ENCODE measurements around the gene AFG3L2. TPM values are rescaled to one million over a fixed set of nuclear protein-coding genes. Genes with fewer than 3 reads are reported as not detected.
A peak's percentile ranks its signal among the peaks of the same experiment; 100 is the strongest.

Gene AFG3L2
- total and polyA plus RNA-seq, 2 of the 8 experiments (the other 6 are each of a cell fraction or from before 2014, with no cell fraction given), result 29.7 to 84.8 TPM

GRCh38 chr18:12408247-12408869, 31.3 kb upstream of the AFG3L2 start:
- no peak overlapping the region for H3K27ac ChIP-seq (ENCODE audit: low read depth, low read length)
- no peaks in the 10 kb centered on the region for H3K36me3 ChIP-seq (ENCODE audit: control insufficient read depth in 2 of 4, insufficient read depth in 4 of 4, low read length in 3 of 4)
- 0 out of 2 replicates have a peak overlapping the region, but pooled peaks have one; percentile 72 for H2BK20ac ChIP-seq (ENCODE audit: low read length)
- H2BK5ac ChIP-seq (ENCODE audit: low read depth, low read length), result no peak overlapping the region
- H3K56ac ChIP-seq (replicated peaks; ENCODE audit: insufficient read length, low read depth, low read length), result no peak overlapping the region
- 0 out of 2 replicates have a peak, but pooled peaks cover 2% of the 10 kb centered on the region for H3K79me1 ChIP-seq (ENCODE audit: low read depth, low read length)
- peak overlapping the region; percentile 81 for H4K8ac ChIP-seq (ENCODE audit: extremely low read depth, insufficient read depth, low read length)
- H3K18ac ChIP-seq (ENCODE audit: extremely low read depth, low read length), result no peak overlapping the region; the same call in 1 of the 2 replicates
- H3K9ac ChIP-seq (replicated peaks in 1 of 4; ENCODE audit: extremely low read depth in 1 of 4, low read depth in 3 of 4, low read length in 3 of 4), result peak overlapping the region in 3 of 4 experiments; percentile 21 to 83 (median 72); a peak in 4 of 7 replicates
- POLR2A ChIA-PET (ENCODE audit: partially characterized antibody), result interaction anchor here (0.7 to 3.1 kb wide), 11 partner anchors 9 to 540 kb away, joined by 3 to 11 read pairs (median 6); partner anchors contain the start of genes AFG3L2 and SPIRE1
- no peak overlapping the region for H4K5ac ChIP-seq (ENCODE audit: insufficient read length, low read depth, low read length)
- no peak overlapping the region for H2BK120ac ChIP-seq (replicated peaks; ENCODE audit: low read depth, low read length)
- H4K91ac ChIP-seq (replicated peaks; ENCODE audit: insufficient read length, low read length), result no peak overlapping the region
- H2AFZ ChIP-seq (ENCODE audit: low read length), result 0 out of 2 replicates have a peak overlapping the region, but pooled peaks have one; percentile 42
- no peak overlapping the region for H3K4ac ChIP-seq (replicated peaks; ENCODE audit: insufficient read length, low read depth, low read length)
- H4K20me1 ChIP-seq (replicated peaks in 1 of 2; ENCODE audit: control insufficient read depth in 1 of 2, insufficient read depth in 2 of 2, low read length in 2 of 2), result no peaks in the 10 kb centered on the region
- peaks cover 0 to 8% (median 2%) of the 10 kb centered on the region in 4 experiments; a peak in 5 of 7 replicates for H3K4me1 ChIP-seq (replicated peaks in 1 of 4; ENCODE audit: control insufficient read depth in 3 of 4, insufficient read depth in 4 of 4, low read length in 3 of 4)
- H3K23me2 ChIP-seq (ENCODE audit: low read depth, low read length), result peaks cover 4% of the 10 kb centered on the region; the same call in 1 of the 2 replicates
- H3K9me3 ChIP-seq (ENCODE audit: insufficient read depth in 2 of 2, low read depth in 1 of 2, low read length in 1 of 2), result no peaks in the 10 kb centered on the region
- H2AK5ac ChIP-seq (ENCODE audit: low read depth, low read length), result no peak overlapping the region
- no peak overlapping the region for H3K14ac ChIP-seq (ENCODE audit: insufficient read length)
- peak overlapping the region; percentile 72 to 87 for H3K4me2 ChIP-seq (ENCODE audit: insufficient read depth in 1 of 2, low read depth in 2 of 2, low read length in 2 of 2)
- H2BK15ac ChIP-seq (ENCODE audit: low read length), result no peak overlapping the region
- peaks cover 0 to 18% (median 15%) of the 10 kb centered on the region in 4 experiments; a peak in 6 of 7 replicates for H3K27me3 ChIP-seq (replicated peaks in 1 of 4; ENCODE audit: control insufficient read depth in 3 of 4, extremely low read depth in 1 of 4, insufficient read depth in 3 of 4, low read length in 3 of 4)
- peak overlapping the region; percentile 18; the same call in 1 of the 2 replicates for H2BK12ac ChIP-seq (ENCODE audit: low read depth, low read length)
- no peak overlapping the region for H3K23ac ChIP-seq (ENCODE audit: insufficient read length)
- peaks cover 0 to 8% of the 10 kb centered on the region in 2 experiments; a peak in 3 of 4 replicates for H3K79me2 ChIP-seq (ENCODE audit: control insufficient read depth in 1 of 2, insufficient read depth in 2 of 2, low read length in 2 of 2)
- peak overlapping the region; percentile 44 to 75 (median 56) for H3K4me3 ChIP-seq (ENCODE audit: extremely low read depth in 1 of 4, insufficient read depth in 2 of 4, low read depth in 3 of 4, low read length in 4 of 4)
- TF ChIP-seq EP300 (IDR thresholded peaks at IDR 0.05; ENCODE audit: borderline replicate concordance in 1 of 2, low read depth in 2 of 2, low read length in 2 of 2) (no peak), PHF8 (conservative IDR thresholded peaks at IDR 0.05; ENCODE audit: low read depth, low read length) (peak; percentile 27)
- no peak for DNase-seq (ENCODE audit: low read depth in 1 of 2, low spot score in 2 of 2)
- WGBS, 2 experiments (ENCODE audit: extremely low coverage in 1 of 2, insufficient coverage in 1 of 2, insufficient read length in 1 of 2, insufficient replicate concordance in 2 of 2, low coverage in 1 of 2, low lambda C conversion rate in 2 of 2, missing lambda C conversion rate in 1 of 2), result 29% methylated on average over 12 of the region's 32 CpGs; no CpG with 5 or more reads in 1 of the 2 experiments
- CTCF ChIA-PET (ENCODE audit: partially characterized antibody), result interaction anchor here (1.1 to 3.4 kb wide), 2 partner anchors 15 to 251 kb away, joined by 4 to 28 read pairs; no protein-coding TSS in a partner anchor
- FAIRE-seq, result no peak

Data from H1 (cell line).